IMR-90 (cell line): ENCODE measurements around the gene AGAP1.

Experiments
- BHLHE40 ChIP-seq: fragments of 150-350 bp; IDR thresholded peaks from 2 replicates; pipeline ENCODE4 v1.6.1; 2016; ENCODE audit warnings: mild to moderate bottlenecking, low read depth, low read length
- CTCF ChIP-seq: conservative IDR thresholded peaks from 2 replicates; pipeline ENCODE4 v1.5.1; 2012; ENCODE audit warnings: mild to moderate bottlenecking, low read depth, low read length, improper control_type of control experiment
- FOS ChIP-seq: fragments of 150-350 bp; IDR thresholded peaks from 2 replicates; pipeline ENCODE4 v1.6.1; 2016; ENCODE audit warnings: low read depth, low read length
- MXI1 ChIP-seq: IDR thresholded peaks from 2 replicates; pipeline ENCODE4 v1.6.1; 2012; ENCODE audit warnings: low read depth, mild to moderate bottlenecking, low read length, moderate library complexity, borderline replicate concordance
- POLR2A ChIP-seq: IDR thresholded peaks from 2 replicates; pipeline ENCODE4 v1.6.1; 2012; ENCODE audit warnings: mild to moderate bottlenecking, low read depth, low read length
- RAD21 ChIP-seq: IDR thresholded peaks from 2 replicates; pipeline ENCODE4 v1.6.1; 2012; ENCODE audit warnings: low read length, improper control_type of control experiment
- RCOR1 ChIP-seq: IDR thresholded peaks from 2 replicates; pipeline ENCODE4 v1.6.1; 2012; ENCODE audit warnings: mild to moderate bottlenecking, low read length, improper control_type of control experiment; ENCODE audit not compliant: insufficient replicate concordance
- RFX5 ChIP-seq: IDR thresholded peaks from 2 replicates; pipeline ENCODE4 v1.8.0; 2012; ENCODE audit warnings: low read depth, mild to moderate bottlenecking, low read length, moderate library complexity

DNA sequence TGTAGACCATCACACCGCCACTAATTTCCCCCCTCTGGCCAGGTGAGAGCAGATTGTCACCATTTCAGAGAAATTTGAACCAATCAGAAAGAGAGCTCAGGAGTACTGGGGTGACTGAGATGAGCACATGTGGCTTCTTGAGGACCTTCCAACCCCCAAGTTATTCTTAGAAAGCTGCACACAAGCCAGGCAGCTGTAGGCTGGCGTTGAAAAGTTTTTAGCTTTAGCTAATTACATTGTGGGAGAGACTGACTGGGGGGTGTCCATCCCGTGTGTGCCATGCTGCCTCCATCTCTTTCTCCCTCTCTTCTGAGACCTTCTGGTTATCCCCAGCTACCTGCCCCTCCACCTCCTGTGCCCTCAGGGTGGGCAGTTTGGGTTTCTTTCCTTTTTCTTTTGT, 154.0 kb downstream of the AGAP1 start:
- TF ChIP-seq CTCF: no peak
- no peak for TF ChIP-seq POLR2A
- no peak for TF ChIP-seq BHLHE40
- TF ChIP-seq RFX5: no peak
- no peak for TF ChIP-seq MXI1
- TF ChIP-seq RCOR1: no peak
- TF ChIP-seq RAD21: no peak
- TF ChIP-seq FOS: no peak
